Measurements from ENCODE around the gene ANGPTL8. TPM values are rescaled to one million over a fixed set of nuclear protein-coding genes. Genes with fewer than 3 reads are reported as not detected.

Gene ANGPTL8
- total and polyA plus RNA-seq, 10 of the 15 experiments (the other 5 are each of a cell fraction or from before 2014, with no cell fraction given): not detected

DNA sequence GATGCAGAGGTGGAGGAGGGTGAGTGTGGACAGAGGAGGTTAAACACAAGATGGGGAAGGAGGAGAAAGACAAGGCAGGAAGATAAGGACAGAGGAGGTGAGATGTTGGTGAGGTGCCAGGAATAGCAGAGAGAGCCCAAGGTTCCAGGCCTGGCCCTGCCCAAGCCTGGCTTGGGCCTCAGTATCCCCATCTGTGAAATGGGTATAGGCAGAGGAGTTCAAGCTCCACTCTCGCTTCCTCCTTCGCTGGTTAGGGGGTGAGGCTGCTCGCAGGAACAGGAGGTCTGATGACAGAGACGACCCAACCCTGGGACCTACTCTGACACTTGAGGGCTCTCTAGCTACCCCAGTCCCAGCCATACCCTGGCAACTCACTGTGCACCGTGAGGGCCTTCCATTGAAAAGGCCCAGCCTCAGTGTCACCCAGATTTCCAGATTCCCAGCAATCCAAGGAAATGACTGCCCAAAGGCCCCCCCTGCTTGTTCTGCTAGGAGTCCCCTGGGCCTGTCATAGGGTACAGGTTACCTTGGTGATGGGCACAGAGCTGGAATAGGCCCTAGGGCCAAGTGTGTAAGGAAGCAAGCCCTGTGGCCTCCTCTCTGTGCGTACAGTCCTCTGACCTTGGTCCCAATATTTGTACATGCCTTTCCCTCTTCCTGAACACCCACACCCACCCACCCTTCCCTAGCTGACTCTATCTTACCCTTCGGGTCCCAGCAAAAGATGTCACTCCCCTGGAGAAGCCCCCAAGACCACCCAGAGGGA lies 8.6 kb upstream of the ANGPTL8 start:
- Histone ChIP-seq H3K4me1 (ENCODE audit: control insufficient read depth, insufficient read depth, low read length) (no peaks in the 10 kb centered on the region; the same call in 1 of the 2 replicates), H2AFZ (ENCODE audit: control insufficient read depth, low read depth, low read length) (no peak overlapping the region), H3K4me3 (no peak overlapping the region), H3K9me3 (replicated peaks; ENCODE audit: control insufficient read depth, insufficient read depth, low read length) (no peaks in the 10 kb centered on the region), H3K27me3 (replicated peaks in 1 of 2; ENCODE audit: control insufficient read depth in 2 of 2, insufficient read depth in 2 of 2, low read length in 1 of 2) (no peaks in the 10 kb centered on the region), H3K4me2 (ENCODE audit: control insufficient read depth, insufficient read depth) (no peak overlapping the region), H4K20me1 (ENCODE audit: control insufficient read depth, insufficient read depth) (no peaks in the 10 kb centered on the region; the same call in 1 of the 2 replicates), H3K79me2 (ENCODE audit: control insufficient read depth, insufficient read depth, low read length) (no peaks in the 10 kb centered on the region), H3K27ac (ENCODE audit: control insufficient read depth, insufficient read depth) (no peak overlapping the region), H3K9ac (ENCODE audit: control insufficient read depth, insufficient read depth, low read length) (no peak overlapping the region), H3K36me3 (ENCODE audit: control insufficient read depth in 2 of 2, insufficient read depth in 2 of 2, low read length in 1 of 2) (no peaks in the 10 kb centered on the region)
- ATAC-seq (no peak; the same call in 2 of the 3 replicates), FAIRE-seq (no peak), DNase-seq (ENCODE audit: low read depth, low spot score) (no peak)
- in situ Hi-C loops (cut with MboI): no loop called here
- 53% methylated on average over 7 of the region's 7 CpGs for WGBS (ENCODE audit: insufficient coverage, insufficient replicate concordance, low lambda C conversion rate, missing lambda C conversion rate)
- no peak for TF ChIP-seq ATF7 (IDR thresholded peaks at IDR 0.05; ENCODE audit: low read depth)
- TF ChIP-seq, protein P1, sequence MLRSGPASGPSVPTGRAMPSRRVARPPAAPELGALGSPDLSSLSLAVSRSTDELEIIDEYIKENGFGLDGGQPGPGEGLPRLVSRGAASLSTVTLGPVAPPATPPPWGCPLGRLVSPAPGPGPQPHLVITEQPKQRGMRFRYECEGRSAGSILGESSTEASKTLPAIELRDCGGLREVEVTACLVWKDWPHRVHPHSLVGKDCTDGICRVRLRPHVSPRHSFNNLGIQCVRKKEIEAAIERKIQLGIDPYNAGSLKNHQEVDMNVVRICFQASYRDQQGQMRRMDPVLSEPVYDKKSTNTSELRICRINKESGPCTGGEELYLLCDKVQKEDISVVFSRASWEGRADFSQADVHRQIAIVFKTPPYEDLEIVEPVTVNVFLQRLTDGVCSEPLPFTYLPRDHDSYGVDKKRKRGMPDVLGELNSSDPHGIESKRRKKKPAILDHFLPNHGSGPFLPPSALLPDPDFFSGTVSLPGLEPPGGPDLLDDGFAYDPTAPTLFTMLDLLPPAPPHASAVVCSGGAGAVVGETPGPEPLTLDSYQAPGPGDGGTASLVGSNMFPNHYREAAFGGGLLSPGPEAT (IDR thresholded peaks at IDR 0.05; ENCODE audit: low read depth): no peak
- no peak for TF ChIP-seq CREM (IDR thresholded peaks at IDR 0.05; ENCODE audit: low read depth)
- TF ChIP-seq, protein P2, sequence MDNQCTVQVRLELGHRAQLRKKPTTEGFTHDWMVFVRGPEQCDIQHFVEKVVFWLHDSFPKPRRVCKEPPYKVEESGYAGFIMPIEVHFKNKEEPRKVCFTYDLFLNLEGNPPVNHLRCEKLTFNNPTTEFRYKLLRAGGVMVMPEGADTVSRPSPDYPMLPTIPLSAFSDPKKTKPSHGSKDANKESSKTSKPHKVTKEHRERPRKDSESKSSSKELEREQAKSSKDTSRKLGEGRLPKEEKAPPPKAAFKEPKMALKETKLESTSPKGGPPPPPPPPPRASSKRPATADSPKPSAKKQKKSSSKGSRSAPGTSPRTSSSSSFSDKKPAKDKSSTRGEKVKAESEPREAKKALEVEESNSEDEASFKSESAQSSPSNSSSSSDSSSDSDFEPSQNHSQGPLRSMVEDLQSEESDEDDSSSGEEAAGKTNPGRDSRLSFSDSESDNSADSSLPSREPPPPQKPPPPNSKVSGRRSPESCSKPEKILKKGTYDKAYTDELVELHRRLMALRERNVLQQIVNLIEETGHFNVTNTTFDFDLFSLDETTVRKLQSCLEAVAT (IDR thresholded peaks at IDR 0.05): no peak
- no peak for TF ChIP-seq YBX1 (IDR thresholded peaks at IDR 0.05)
- no peak for TF ChIP-seq SPI1 (IDR thresholded peaks at IDR 0.05; ENCODE audit: borderline replicate concordance, insufficient read depth, low read depth, low read length)
- POLR2A ChIA-PET: interaction anchor here (0.5 kb wide), 1 partner anchor 49 kb away, joined by 4 read pairs; no protein-coding TSS in a partner anchor
- intact Hi-C loops (cut with micrococcal nuclease; ENCODE audit: unreplicated experiment): no loop called here
- CTCF ChIA-PET: no interaction called here
- RAD21 ChIA-PET (ENCODE audit: unreplicated experiment): no interaction called here
- SMC1A ChIA-PET (ENCODE audit: uncharacterized antibody, unreplicated experiment): interaction anchor here (0.9 to 1.0 kb wide), 2 partner anchors 16 to 251 kb away, joined by 3 to 4 read pairs; no protein-coding TSS in a partner anchor
- BruUV-seq (replicated peaks): no TSS peak

All from GM12878 (cell line).